HUES64 (cell line): ENCODE results near the gene KRTAP10-6.
"Not testable (repeated sequence)": the region's sequence is repeated elsewhere in the genome, so short reads cannot be mapped to it uniquely, and the experiment has no call there.

ENCODE experiments used
- H3K27ac ChIP-seq: 2 replicates; pipeline ENCODE4 v1.7.0; 2013; ENCODE audit warnings: low read depth, low read length, inconsistent platforms
- H3K27me3 ChIP-seq: 2 replicates; pipeline ENCODE4 v1.6.1; 2013; ENCODE audit warnings: mild to moderate bottlenecking, low read length; ENCODE audit not compliant: insufficient read depth
- H3K36me3 ChIP-seq: 2 replicates; pipeline ENCODE4 v1.6.1; 2013; ENCODE audit warnings: mild to moderate bottlenecking, low read length; ENCODE audit not compliant: insufficient read depth
- H3K4me1 ChIP-seq: 2 replicates; pipeline ENCODE4 v1.6.1; 2013; ENCODE audit warnings: mild to moderate bottlenecking, low read length, moderate library complexity; ENCODE audit not compliant: insufficient read depth
- H3K4me3 ChIP-seq: 2 replicates; pipeline ENCODE4 v1.5.1; 2013; ENCODE audit warnings: mild to moderate bottlenecking, low read length, moderate library complexity
- H3K9ac ChIP-seq: 2 replicates; pipeline ENCODE4 v1.6.1; 2013; ENCODE audit warnings: mild to moderate bottlenecking, low read depth, low read length
- H3K9me3 ChIP-seq: 2 replicates; pipeline ENCODE4 v1.6.1; 2013; ENCODE audit warnings: low read depth, low read length; ENCODE audit not compliant: insufficient read depth
- WGBS: fragments of 150-250, 120-280 bp; methylation state at CpG from one replicate; pipeline ENCODE4 v1.1.7; 2013; ENCODE audit warnings: missing lambda C conversion rate; 5-methylcytosine and 5-hydroxymethylcytosine counted together

The KRTAP10-6 gene

GRCh38 chr21:44583089-44583799, 9.1 kb downstream of the KRTAP10-6 start:
- H3K4me3 ChIP-seq = no peak overlapping the region
- no peaks in the 10 kb centered on the region for H3K27me3 ChIP-seq
- H3K4me1 ChIP-seq = peaks cover 5% of the 10 kb centered on the region; the same call in 1 of the 2 replicates
- H3K9ac ChIP-seq = no peak overlapping the region
- WGBS = 65% methylated on average over 11 of the region's 11 CpGs
- peaks cover 7% of the 10 kb centered on the region; the same call in 1 of the 2 replicates for H3K9me3 ChIP-seq
- H3K36me3 ChIP-seq = no peaks in the 10 kb centered on the region
- H3K27ac ChIP-seq = no peak overlapping the region

- WGBS = 88% methylated on average over 15 of the region's 15 CpGs
- no peaks in the 10 kb centered on the region for H3K36me3 ChIP-seq
- H3K4me3 ChIP-seq = no peak overlapping the region
- peaks cover 5% of the 10 kb centered on the region; the same call in 1 of the 2 replicates for H3K4me1 ChIP-seq
- H3K27me3 ChIP-seq = no peaks in the 10 kb centered on the region
- H3K9ac ChIP-seq = no peak overlapping the region
- no peak overlapping the region for H3K27ac ChIP-seq
- H3K9me3 ChIP-seq = peaks cover 11% of the 10 kb centered on the region; the same call in 1 of the 2 replicates
Measured at GRCh38 chr21:44582055-44582454, 10.2 kb downstream of the KRTAP10-6 start.

- no peak overlapping the region for H3K4me3 ChIP-seq
- no peak overlapping the region for H3K9ac ChIP-seq
- 100% methylated on average over 2 of the region's 3 CpGs for WGBS
- peaks cover 5% of the 10 kb centered on the region; the same call in 1 of the 2 replicates for H3K4me1 ChIP-seq
- no peaks in the 10 kb centered on the region for H3K36me3 ChIP-seq
- H3K27ac ChIP-seq = no peak overlapping the region
- H3K27me3 ChIP-seq = no peaks in the 10 kb centered on the region
- peaks cover 11% of the 10 kb centered on the region; the same call in 1 of the 2 replicates for H3K9me3 ChIP-seq
Measured at GRCh38 chr21:44581158-44581557, 11.1 kb downstream of the KRTAP10-6 start.

GRCh38 chr21:44580231-44580821, 12.0 kb downstream of the KRTAP10-6 start, which contains the start of gene KRTAP10-5:
Gene KRTAP10-5, minus strand, starts transcription at chr21:44580604. Its CDS starts 26 bp downstream, at chr21:44580578.
- WGBS = 84% methylated on average over 19 of the region's 19 CpGs
- H3K27me3 ChIP-seq, H3K4me3 ChIP-seq, H3K9ac ChIP-seq, H3K4me1 ChIP-seq, H3K27ac ChIP-seq, H3K36me3 ChIP-seq: not testable (repeated sequence)
- peaks cover 11% of the 10 kb centered on the region; the same call in 1 of the 2 replicates for H3K9me3 ChIP-seq

- Histone ChIP-seq H3K9me3 (peaks cover 11% of the 10 kb centered on the region; the same call in 1 of the 2 replicates), H3K4me1 (peaks cover 5% of the 10 kb centered on the region; the same call in 1 of the 2 replicates), H3K4me3 (no peak overlapping the region), H3K27ac (no peak overlapping the region), H3K36me3 (no peaks in the 10 kb centered on the region), H3K27me3 (no peaks in the 10 kb centered on the region), H3K9ac (no peak overlapping the region)
- 85% methylated on average over 7 of the region's 7 CpGs for WGBS
Measured at GRCh38 chr21:44579833-44580144, 12.5 kb downstream of the KRTAP10-6 start.

GRCh38 chr21:44579056-44579832, 13.1 kb downstream of the KRTAP10-6 start:
- H3K27me3 ChIP-seq = no peaks in the 10 kb centered on the region
- H3K9ac ChIP-seq = no peak overlapping the region
- H3K27ac ChIP-seq = no peak overlapping the region
- H3K4me1 ChIP-seq = peaks cover 5% of the 10 kb centered on the region; the same call in 1 of the 2 replicates
- 86% methylated on average over 22 of the region's 22 CpGs for WGBS
- no peaks in the 10 kb centered on the region for H3K36me3 ChIP-seq
- peaks cover 11% of the 10 kb centered on the region; the same call in 1 of the 2 replicates for H3K9me3 ChIP-seq
- no peak overlapping the region for H3K4me3 ChIP-seq

GRCh38 chr21:44578371-44579055, 13.8 kb downstream of the KRTAP10-6 start:
- Histone ChIP-seq H3K27ac (no peak overlapping the region), H3K9ac (no peak overlapping the region), H3K27me3 (no peaks in the 10 kb centered on the region), H3K36me3 (no peaks in the 10 kb centered on the region), H3K4me3 (no peak overlapping the region), H3K4me1 (peaks cover 4% of the 10 kb centered on the region; the same call in 1 of the 2 replicates), H3K9me3 (peaks cover 11% of the 10 kb centered on the region; the same call in 1 of the 2 replicates)
- 96% methylated on average over 17 of the region's 17 CpGs for WGBS

GRCh38 chr21:44576025-44576420, 16.3 kb downstream of the KRTAP10-6 start:
- 98% methylated on average over 8 of the region's 10 CpGs for WGBS
- H3K4me3 ChIP-seq = no peak overlapping the region
- no peak overlapping the region for H3K27ac ChIP-seq
- peaks cover 6% of the 10 kb centered on the region; the same call in 1 of the 2 replicates for H3K9me3 ChIP-seq
- H3K27me3 ChIP-seq = no peaks in the 10 kb centered on the region
- H3K4me1 ChIP-seq = no peaks in the 10 kb centered on the region
- H3K36me3 ChIP-seq = no peaks in the 10 kb centered on the region
- H3K9ac ChIP-seq = no peak overlapping the region

GRCh38 chr21:44575307-44576024, 16.8 kb downstream of the KRTAP10-6 start:
- H3K27ac ChIP-seq = no peak overlapping the region
- H3K4me1 ChIP-seq = no peaks in the 10 kb centered on the region
- peaks cover 9% of the 10 kb centered on the region; the same call in 1 of the 2 replicates for H3K9me3 ChIP-seq
- no peaks in the 10 kb centered on the region for H3K36me3 ChIP-seq
- no peaks in the 10 kb centered on the region for H3K27me3 ChIP-seq
- no peak overlapping the region for H3K4me3 ChIP-seq
- H3K9ac ChIP-seq = no peak overlapping the region
- WGBS = 93% methylated on average over 20 of the region's 20 CpGs
